ENCODE measurements around the gene UQCC5. TPM values are rescaled to one million over a fixed set of nuclear protein-coding genes. Genes with fewer than 3 reads are reported as not detected.
A peak's percentile ranks its signal among the peaks of the same experiment; 100 is the strongest.

The UQCC5 gene, protein sequence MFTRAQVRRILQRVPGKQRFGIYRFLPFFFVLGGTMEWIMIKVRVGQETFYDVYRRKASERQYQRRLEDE
- 13.7 to 30.4 TPM (median 16.9 TPM) in 3 replicates for total RNA-seq
- long read RNA-seq, transcript SMIM4-203 (2 exons, 1,770 nt), result major isoform, 11 of 19 reads
- long read RNA-seq, partial matches to known transcripts, result 0 of 19 reads
- long read RNA-seq, other reads (novel, unspliced or antisense), result 3 of 19 reads

DNA sequence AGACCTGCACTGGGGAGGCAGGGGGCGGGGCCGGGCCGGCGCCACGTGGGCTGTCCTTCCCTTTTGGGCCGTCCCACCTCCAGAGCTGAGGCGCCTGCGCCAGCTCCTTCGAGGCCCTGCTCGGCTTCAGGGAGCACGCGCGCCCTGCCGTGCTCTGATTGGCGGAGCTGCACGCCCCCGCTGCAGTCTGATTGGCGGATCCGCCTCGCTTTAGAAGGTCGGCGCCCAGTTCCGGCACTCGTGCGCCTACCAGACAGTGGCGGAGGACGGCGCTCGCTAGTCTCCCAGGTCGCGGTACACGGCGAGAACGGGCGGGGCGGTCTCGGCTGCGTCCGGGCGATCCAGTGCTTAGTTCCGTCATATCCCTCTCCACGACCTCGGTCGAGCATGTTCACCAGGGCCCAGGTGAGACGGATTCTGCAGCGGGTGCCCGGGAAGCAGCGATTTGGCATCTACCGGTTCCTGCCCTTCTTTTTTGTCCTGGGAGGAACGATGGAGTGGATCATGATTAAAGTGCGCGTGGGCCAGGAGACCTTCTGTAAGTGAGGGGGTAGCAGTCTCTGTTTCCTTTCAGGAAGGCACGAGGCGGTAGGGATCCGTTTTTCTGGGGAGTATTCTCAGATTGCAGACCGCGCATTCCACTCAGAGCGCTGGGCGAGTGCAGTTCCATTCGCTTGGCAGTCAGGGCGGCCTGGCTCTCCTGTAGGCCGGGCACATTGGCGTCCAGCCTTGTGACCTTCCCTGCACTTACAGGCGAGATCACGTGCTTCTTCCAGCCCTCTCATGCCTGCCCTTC, at the start of gene UQCC5:
Gene UQCC5 (plus strand): TSS at position 237 of the 796 bp plus-strand sequence. CDS start 151 bp downstream, at position 388.
- peak within 1 kb of the TSS; percentile 98 for H3K4me3 Mint-ChIP-seq (ENCODE audit: unreplicated experiment)
- peak; percentile 100 for DNase-seq (ENCODE audit: low spot score)
- no peaks in the 10 kb centered on the region for H3K27me3 Mint-ChIP-seq (ENCODE audit: low read depth)
- H3K27ac Mint-ChIP-seq (ENCODE audit: unreplicated experiment), result peak within 1 kb of the TSS; percentile 97
- H3K4me1 Mint-ChIP-seq (ENCODE audit: low read depth), result peaks cover 62% of the 10 kb centered on the region
- TF ChIP-seq, protein P1, sequence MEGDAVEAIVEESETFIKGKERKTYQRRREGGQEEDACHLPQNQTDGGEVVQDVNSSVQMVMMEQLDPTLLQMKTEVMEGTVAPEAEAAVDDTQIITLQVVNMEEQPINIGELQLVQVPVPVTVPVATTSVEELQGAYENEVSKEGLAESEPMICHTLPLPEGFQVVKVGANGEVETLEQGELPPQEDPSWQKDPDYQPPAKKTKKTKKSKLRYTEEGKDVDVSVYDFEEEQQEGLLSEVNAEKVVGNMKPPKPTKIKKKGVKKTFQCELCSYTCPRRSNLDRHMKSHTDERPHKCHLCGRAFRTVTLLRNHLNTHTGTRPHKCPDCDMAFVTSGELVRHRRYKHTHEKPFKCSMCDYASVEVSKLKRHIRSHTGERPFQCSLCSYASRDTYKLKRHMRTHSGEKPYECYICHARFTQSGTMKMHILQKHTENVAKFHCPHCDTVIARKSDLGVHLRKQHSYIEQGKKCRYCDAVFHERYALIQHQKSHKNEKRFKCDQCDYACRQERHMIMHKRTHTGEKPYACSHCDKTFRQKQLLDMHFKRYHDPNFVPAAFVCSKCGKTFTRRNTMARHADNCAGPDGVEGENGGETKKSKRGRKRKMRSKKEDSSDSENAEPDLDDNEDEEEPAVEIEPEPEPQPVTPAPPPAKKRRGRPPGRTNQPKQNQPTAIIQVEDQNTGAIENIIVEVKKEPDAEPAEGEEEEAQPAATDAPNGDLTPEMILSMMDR (IDR thresholded peaks at IDR 0.05), result peak; percentile 20
- no peaks in the 10 kb centered on the region for H3K9me3 Mint-ChIP-seq (ENCODE audit: low read depth)
- peaks cover 12% of the 10 kb centered on the region for H3K36me3 Mint-ChIP-seq (ENCODE audit: low read depth)

DNA sequence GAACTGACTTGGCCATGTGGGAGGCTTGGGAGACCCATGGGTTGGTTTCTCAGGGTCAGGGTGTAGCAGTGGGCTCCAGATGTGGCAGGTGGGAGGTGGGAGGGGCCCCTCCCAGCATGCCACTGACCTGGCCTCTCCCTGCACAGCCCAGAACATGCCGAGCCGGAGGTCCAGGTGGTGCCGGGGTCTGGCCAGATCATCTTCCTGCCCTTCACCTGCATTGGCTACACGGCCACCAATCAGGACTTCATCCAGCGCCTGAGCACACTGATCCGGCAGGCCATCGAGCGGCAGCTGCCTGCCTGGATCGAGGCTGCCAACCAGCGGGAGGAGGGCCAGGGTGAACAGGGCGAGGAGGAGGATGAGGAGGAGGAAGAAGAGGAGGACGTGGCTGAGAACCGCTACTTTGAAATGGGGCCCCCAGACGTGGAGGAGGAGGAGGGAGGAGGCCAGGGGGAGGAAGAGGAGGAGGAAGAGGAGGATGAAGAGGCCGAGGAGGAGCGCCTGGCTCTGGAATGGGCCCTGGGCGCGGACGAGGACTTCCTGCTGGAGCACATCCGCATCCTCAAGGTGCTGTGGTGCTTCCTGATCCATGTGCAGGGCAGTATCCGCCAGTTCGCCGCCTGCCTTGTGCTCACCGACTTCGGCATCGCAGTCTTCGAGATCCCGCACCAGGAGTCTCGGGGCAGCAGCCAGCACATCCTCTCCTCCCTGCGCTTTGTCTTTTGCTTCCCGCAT, 49.2 kb upstream of the UQCC5 start:
- H3K27ac Mint-ChIP-seq (ENCODE audit: unreplicated experiment), result no peak overlapping the region
- H3K4me3 Mint-ChIP-seq (ENCODE audit: unreplicated experiment), result no peak overlapping the region
- peaks cover 35% of the 10 kb centered on the region for H3K36me3 Mint-ChIP-seq (ENCODE audit: low read depth)
- H3K4me1 Mint-ChIP-seq (ENCODE audit: low read depth), result peaks cover 23% of the 10 kb centered on the region
- H3K9me3 Mint-ChIP-seq (ENCODE audit: low read depth), result no peaks in the 10 kb centered on the region
- no peak for DNase-seq (ENCODE audit: low spot score)
- TF ChIP-seq, protein P1 (IDR thresholded peaks at IDR 0.05), result no peak
- no peaks in the 10 kb centered on the region for H3K27me3 Mint-ChIP-seq (ENCODE audit: low read depth)

DNA sequence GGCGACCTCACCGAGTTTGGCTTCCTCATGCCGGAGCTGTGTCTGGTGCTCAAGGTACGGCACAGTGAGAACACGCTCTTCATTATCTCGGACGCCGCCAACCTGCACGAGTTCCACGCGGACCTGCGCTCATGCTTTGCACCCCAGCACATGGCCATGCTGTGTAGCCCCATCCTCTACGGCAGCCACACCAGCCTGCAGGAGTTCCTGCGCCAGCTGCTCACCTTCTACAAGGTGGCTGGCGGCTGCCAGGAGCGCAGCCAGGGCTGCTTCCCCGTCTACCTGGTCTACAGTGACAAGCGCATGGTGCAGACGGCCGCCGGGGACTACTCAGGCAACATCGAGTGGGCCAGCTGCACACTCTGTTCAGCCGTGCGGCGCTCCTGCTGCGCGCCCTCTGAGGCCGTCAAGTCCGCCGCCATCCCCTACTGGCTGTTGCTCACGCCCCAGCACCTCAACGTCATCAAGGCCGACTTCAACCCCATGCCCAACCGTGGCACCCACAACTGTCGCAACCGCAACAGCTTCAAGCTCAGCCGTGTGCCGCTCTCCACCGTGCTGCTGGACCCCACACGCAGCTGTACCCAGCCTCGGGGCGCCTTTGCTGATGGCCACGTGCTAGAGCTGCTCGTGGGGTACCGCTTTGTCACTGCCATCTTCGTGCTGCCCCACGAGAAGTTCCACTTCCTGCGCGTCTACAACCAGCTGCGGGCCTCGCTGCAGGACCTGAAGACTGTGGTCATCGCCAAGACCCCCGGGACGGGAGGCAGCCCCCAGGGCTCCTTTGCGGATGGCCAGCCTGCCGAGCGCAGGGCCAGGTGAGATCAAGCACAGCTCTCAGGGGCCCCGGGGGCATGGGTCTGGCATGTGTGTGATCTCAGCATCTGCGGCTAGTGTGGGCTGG, 48.4 kb upstream of the UQCC5 start:
- no peak overlapping the region for H3K27ac Mint-ChIP-seq (ENCODE audit: unreplicated experiment)
- H3K36me3 Mint-ChIP-seq (ENCODE audit: low read depth), result peaks cover 37% of the 10 kb centered on the region
- DNase-seq (ENCODE audit: low spot score), result no peak
- H3K9me3 Mint-ChIP-seq (ENCODE audit: low read depth), result no peaks in the 10 kb centered on the region
- no peaks in the 10 kb centered on the region for H3K27me3 Mint-ChIP-seq (ENCODE audit: low read depth)
- H3K4me1 Mint-ChIP-seq (ENCODE audit: low read depth), result peaks cover 16% of the 10 kb centered on the region
- H3K4me3 Mint-ChIP-seq (ENCODE audit: unreplicated experiment), result no peak overlapping the region
- TF ChIP-seq, protein P1 (IDR thresholded peaks at IDR 0.05), result no peak

DNA sequence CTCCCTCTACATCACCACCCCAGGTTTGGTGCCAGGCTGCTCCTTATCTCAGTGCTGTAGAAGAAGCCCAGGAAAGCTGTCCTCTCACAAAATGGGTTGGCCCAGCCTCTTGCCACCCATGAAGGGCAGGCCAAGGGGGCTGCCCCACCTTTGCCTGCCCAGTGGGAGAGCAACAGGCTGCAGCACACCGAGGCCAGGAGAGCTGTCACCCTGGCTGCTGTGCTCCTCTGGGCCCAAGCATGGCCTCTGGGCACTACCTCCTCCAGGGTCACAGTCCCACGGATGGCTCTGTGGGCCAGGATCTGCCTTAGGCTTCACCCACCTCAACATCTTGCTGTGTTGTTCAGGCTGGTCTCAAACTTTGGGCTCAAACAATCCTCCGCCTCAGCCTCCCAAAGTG, 47.7 kb upstream of the UQCC5 start:
- Mint-ChIP-seq H3K4me3 (ENCODE audit: unreplicated experiment) (no peak overlapping the region), H3K36me3 (ENCODE audit: low read depth) (peaks cover 35% of the 10 kb centered on the region), H3K27ac (ENCODE audit: unreplicated experiment) (no peak overlapping the region), H3K27me3 (ENCODE audit: low read depth) (no peaks in the 10 kb centered on the region), H3K4me1 (ENCODE audit: low read depth) (peaks cover 9% of the 10 kb centered on the region), H3K9me3 (ENCODE audit: low read depth) (no peaks in the 10 kb centered on the region)
- no peak for DNase-seq (ENCODE audit: low spot score)
- TF ChIP-seq, protein P1 (IDR thresholded peaks at IDR 0.05), result no peak
